Naive thymus-derived CD4-positive, alpha-beta T cell (primary cell): ENCODE data around the gene MRPL32. TPM values are rescaled to one million over a fixed set of nuclear protein-coding genes. Genes with fewer than 3 reads are reported as not detected.

ENCODE experiments used
- ATAC-seq: fragments of 150-1000 bp; cut with Tn5 transposase; 2 replicates; pipeline ENCODE4 v1.10.0; 2021; ENCODE audit warnings: mild to moderate bottlenecking, moderate library complexity
- CTCF ChIA-PET: fragments of 350-600 bp; sonication (Branson Sonifier 250); formaldehyde crosslinking; loops from one replicate; lab custom pipeline; 2021; ENCODE audit warnings: antibody characterized with exemption; lab: Charles Lee
- POLR2A ChIA-PET: fragments of 350-600 bp; sonication (Branson Sonifier 250); formaldehyde crosslinking; loops from one replicate; lab custom pipeline; 2021; ENCODE audit warnings: antibody characterized with exemption, inconsistent platforms; lab: Charles Lee
- DNase-seq, 9 donors: peaks; one replicate each; pipeline versions ENCODE4 v3.0.0 to v3.0.0-alpha.2; 2020 to 2022; ENCODE audit warnings: mixed read lengths in 1 of 9
- H3K27ac ChIP-seq: one replicate; pipeline ENCODE4 v1.7.0; 2013; ENCODE audit warnings: mild to moderate bottlenecking, low read depth, low read length, moderate library complexity
- H3K27me3 ChIP-seq, 2 donors: one replicate each; pipeline ENCODE4 v1.7.0; 2013; ENCODE audit warnings: low read length in 2 of 2, mild to moderate bottlenecking in 2 of 2, moderate library complexity in 2 of 2; ENCODE audit not compliant: control insufficient read depth in 2 of 2, insufficient read depth in 2 of 2
- H3K36me3 ChIP-seq, 3 experiments: 1 replicate in 2 of 3; 2 replicates in 1 of 3; pipeline ENCODE4 v1.7.0; 2013; ENCODE audit warnings: low read length in 3 of 3, mild to moderate bottlenecking in 3 of 3, moderate library complexity in 1 of 3; ENCODE audit not compliant: insufficient read depth in 3 of 3, control insufficient read depth in 2 of 3
- H3K4me1 ChIP-seq, 2 donors: one replicate each; pipeline ENCODE4 v1.7.0; 2013; ENCODE audit warnings: low read length in 2 of 2, mild to moderate bottlenecking in 2 of 2, moderate library complexity in 1 of 2; ENCODE audit not compliant: control insufficient read depth in 2 of 2, insufficient read depth in 2 of 2
- H3K4me3 ChIP-seq: 2 replicates; pipeline ENCODE4 v1.7.0; 2013; ENCODE audit warnings: mild to moderate bottlenecking, low read length
- H3K9me3 ChIP-seq, 3 experiments: 1 replicate in 2 of 3; 2 replicates in 1 of 3; pipeline ENCODE4 v1.7.0; 2013; ENCODE audit warnings: low read length in 3 of 3; ENCODE audit not compliant: control insufficient read depth in 2 of 3
- H3K27ac Mint-ChIP-seq, 9 donors: one replicate each; pipeline ENCODE4 v1.8.0; 2020 to 2022; ENCODE audit warnings: mixed read lengths in 9 of 9, mild to moderate bottlenecking in 8 of 9, moderate library complexity in 5 of 9, inconsistent platforms in 2 of 9
- H3K27me3 Mint-ChIP-seq, 5 donors: one replicate each; pipeline ENCODE4 v1.8.0; 2021 to 2022; ENCODE audit warnings: mixed read lengths in 5 of 5, mild to moderate bottlenecking in 1 of 5
- H3K36me3 Mint-ChIP-seq, 5 donors: one replicate each; pipeline ENCODE4 v1.8.0; 2020 to 2022; ENCODE audit warnings: mixed read lengths in 5 of 5, mild to moderate bottlenecking in 3 of 5, inconsistent platforms in 1 of 5
- H3K4me1 Mint-ChIP-seq, 7 donors: one replicate each; pipeline ENCODE4 v1.8.0; 2020 to 2022; ENCODE audit warnings: mixed read lengths in 7 of 7, mild to moderate bottlenecking in 3 of 7, inconsistent platforms in 1 of 7
- H3K4me3 Mint-ChIP-seq, 10 donors: one replicate each; pipeline ENCODE4 v1.8.0; 2020 to 2022; ENCODE audit warnings: mild to moderate bottlenecking in 10 of 10, mixed read lengths in 10 of 10, moderate library complexity in 6 of 10, inconsistent platforms in 2 of 10
- H3K9me3 Mint-ChIP-seq, 11 donors: one replicate each; pipeline ENCODE4 v1.8.0; 2020 to 2022; ENCODE audit warnings: mixed read lengths in 11 of 11, mild to moderate bottlenecking in 4 of 11, inconsistent platforms in 1 of 11, moderate library complexity in 1 of 11
- intact Hi-C, 2 donors: fragments of 100-400 bp; cut with micrococcal nuclease; formaldehyde crosslinking; loops; one replicate each; pipeline ENCODE4 v1.15.1; 2023
- polyA plus RNA-seq, 2 donors: library from polyadenylated mRNA; unstranded; fragments of 300-500 nt; fragmentation: Illumina TruSeq; gene quantifications; one replicate each; pipeline ENCODE4 v1.2.3, GENCODE V29; 2021
- total RNA-seq, 6 experiments: library from RNA in 5 of 6; stranded (reverse) in 5 of 6; gene quantifications; 1 replicate in 5 of 6; 2 replicates in 1 of 6; pipeline ENCODE4 v1.2.3 and lab custom pipeline; 2021 to 2026

Gene MRPL32
- total and polyA plus RNA-seq, 7 experiments from 2014 or later, result 27.7 to 58.2 (median 52.9) TPM

DNA sequence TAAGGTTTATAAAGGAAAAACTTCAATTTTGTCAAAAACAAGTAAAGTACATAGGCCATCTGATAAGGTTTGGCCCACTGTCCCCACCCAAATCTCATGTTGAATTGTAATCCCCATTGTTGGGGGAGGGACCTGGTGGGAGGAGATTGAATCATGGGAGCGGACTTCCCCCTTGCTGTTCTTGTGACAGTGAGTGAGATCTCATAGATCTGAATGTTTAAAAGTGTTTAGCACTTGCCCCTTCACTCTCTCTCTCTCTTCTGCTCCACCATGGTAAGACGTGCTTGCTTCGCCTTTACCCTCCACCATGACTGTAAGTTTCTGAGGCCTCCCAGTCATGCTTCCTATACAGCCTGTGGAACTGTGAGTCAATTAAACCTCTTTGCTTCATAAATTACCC, 18.2 kb downstream of the MRPL32 start:
- Mint-ChIP-seq H3K36me3 (peaks cover 0 to 5% (median 3%) of the 10 kb centered on the region in 5 donors), H3K27me3 (no peaks in the 10 kb centered on the region), H3K4me3 (no peak overlapping the region), H3K9me3 (peaks cover 0 to 13% (median 3%) of the 10 kb centered on the region in 11 donors), H3K27ac (no peak overlapping the region), H3K4me1 (peaks cover 0 to 13% (median 6%) of the 10 kb centered on the region in 7 donors)
- ChIA-PET POLR2A (no interaction called here), CTCF (no interaction called here)
- Histone ChIP-seq H3K4me1 (no peaks in the 10 kb centered on the region), H3K9me3 (no peaks in the 10 kb centered on the region), H3K4me3 (no peak overlapping the region), H3K36me3 (no peaks in the 10 kb centered on the region), H3K27ac (no peak overlapping the region), H3K27me3 (no peaks in the 10 kb centered on the region)
- intact Hi-C loops, result no loop called here
- no peak for ATAC-seq
- no peak for DNase-seq

DNA sequence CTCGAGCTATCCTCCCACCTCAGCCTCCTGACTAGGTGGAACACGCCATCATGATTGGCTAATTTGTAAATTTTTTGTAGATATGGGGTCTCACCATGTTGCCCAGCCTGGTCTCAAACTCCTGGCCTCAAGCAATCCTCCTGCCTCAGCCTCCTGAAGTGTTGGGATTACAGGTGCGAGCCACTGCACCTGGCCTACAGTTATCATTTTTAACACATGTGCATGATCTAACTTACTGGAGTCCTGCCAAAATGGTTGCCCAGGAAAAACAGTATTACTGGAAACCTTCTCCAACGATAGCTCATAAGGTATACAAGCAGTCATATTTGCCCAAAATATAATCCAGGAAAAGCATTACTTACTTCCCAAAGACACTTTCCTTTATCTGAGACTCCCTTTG, 20.2 kb downstream of the MRPL32 start:
- Mint-ChIP-seq H3K4me3 (no peak overlapping the region), H3K9me3 (peaks cover 0 to 25% (median 12%) of the 10 kb centered on the region in 11 donors), H3K4me1 (peaks cover 0 to 2% (median 0%) of the 10 kb centered on the region in 7 donors), H3K36me3 (peaks cover 0 to 6% (median 3%) of the 10 kb centered on the region in 5 donors), H3K27ac (no peak overlapping the region), H3K27me3 (peaks cover 0 to 2% (median 0%) of the 10 kb centered on the region in 5 donors)
- ChIA-PET CTCF (no interaction called here), POLR2A (no interaction called here)
- DNase-seq (no peak), ATAC-seq (no peak)
- Histone ChIP-seq H3K36me3 (no peaks in the 10 kb centered on the region), H3K27me3 (no peaks in the 10 kb centered on the region), H3K4me1 (no peaks in the 10 kb centered on the region), H3K9me3 (peaks cover 0 to 5% (median 0%) of the 10 kb centered on the region in 3 experiments), H3K27ac (no peak overlapping the region), H3K4me3 (no peak overlapping the region)
- intact Hi-C loops, result no loop called here

DNA sequence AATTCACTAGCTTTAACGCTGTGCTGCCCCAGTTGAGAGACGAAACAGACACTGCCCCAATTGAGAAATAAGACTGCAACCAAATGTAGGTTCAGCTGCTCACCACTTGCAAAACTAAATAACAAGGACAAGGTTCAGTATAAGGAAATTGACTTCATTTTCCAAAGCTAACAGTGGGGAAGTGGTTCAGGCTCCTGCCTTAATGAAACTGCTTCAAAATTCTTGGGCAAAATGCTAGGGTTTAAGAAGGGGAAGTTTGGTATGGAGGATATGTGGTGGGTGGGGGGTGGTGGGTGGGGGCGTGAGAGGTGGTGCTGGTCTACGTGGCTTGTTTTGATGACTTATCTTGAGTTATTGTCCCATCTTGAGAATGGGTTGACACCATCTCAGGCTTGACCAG, 21.8 kb downstream of the MRPL32 start:
- no peaks in the 10 kb centered on the region for H3K27me3 ChIP-seq
- CTCF ChIA-PET, result no interaction called here
- H3K36me3 Mint-ChIP-seq, result peaks cover 0 to 6% (median 3%) of the 10 kb centered on the region in 5 donors
- H3K27ac Mint-ChIP-seq, result no peak overlapping the region
- intact Hi-C loops, result no loop called here
- ATAC-seq (no peak), DNase-seq (no peak)
- no peaks in the 10 kb centered on the region for H3K4me1 ChIP-seq
- H3K36me3 ChIP-seq, result no peaks in the 10 kb centered on the region
- no peaks in the 10 kb centered on the region for H3K4me1 Mint-ChIP-seq
- peaks cover 0 to 26% (median 14%) of the 10 kb centered on the region in 11 donors for H3K9me3 Mint-ChIP-seq
- peaks cover 0 to 5% (median 0%) of the 10 kb centered on the region in 3 experiments for H3K9me3 ChIP-seq
- H3K4me3 Mint-ChIP-seq, result no peak overlapping the region
- POLR2A ChIA-PET, result no interaction called here
- no peak overlapping the region for H3K27ac ChIP-seq
- peaks cover 0 to 3% (median 0%) of the 10 kb centered on the region in 5 donors for H3K27me3 Mint-ChIP-seq
- H3K4me3 ChIP-seq, result no peak overlapping the region

DNA sequence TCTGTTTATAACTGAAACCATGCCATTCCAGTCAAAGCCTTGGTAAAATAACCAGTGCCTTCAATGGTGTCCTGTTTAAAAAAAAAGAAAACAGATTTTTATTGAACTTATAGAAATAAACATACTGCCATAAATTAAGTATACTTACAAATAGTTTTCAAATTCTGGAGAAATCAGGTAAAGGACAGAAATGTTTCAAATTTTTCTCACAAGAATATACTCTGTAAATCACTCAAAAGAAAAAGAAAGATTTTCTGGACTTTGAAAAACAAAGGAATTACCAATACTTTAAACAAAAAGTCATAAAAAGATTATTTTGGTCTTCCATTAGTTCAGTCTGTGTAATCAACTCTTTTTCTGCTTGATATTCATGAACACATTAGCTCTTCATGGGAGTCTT, 23.9 kb downstream of the MRPL32 start:
- peaks cover 0 to 5% of the 10 kb centered on the region in 2 donors for H3K27me3 ChIP-seq
- ChIA-PET POLR2A (no interaction called here), CTCF (no interaction called here)
- Mint-ChIP-seq H3K27me3 (peaks cover 2 to 19% (median 15%) of the 10 kb centered on the region in 5 donors), H3K36me3 (peaks cover 0 to 4% (median 3%) of the 10 kb centered on the region in 5 donors), H3K27ac (no peak overlapping the region), H3K4me1 (peaks cover 0 to 3% (median 0%) of the 10 kb centered on the region in 7 donors), H3K9me3 (peaks cover 0 to 26% (median 12%) of the 10 kb centered on the region in 11 donors), H3K4me3 (no peak overlapping the region)
- ATAC-seq, result no peak
- no peak overlapping the region for H3K4me3 ChIP-seq
- peaks cover 0 to 5% (median 0%) of the 10 kb centered on the region in 3 experiments for H3K9me3 ChIP-seq
- no peak for DNase-seq
- H3K36me3 ChIP-seq, result no peaks in the 10 kb centered on the region
- intact Hi-C loops, result no loop called here
- no peaks in the 10 kb centered on the region for H3K4me1 ChIP-seq
- H3K27ac ChIP-seq, result no peak overlapping the region

DNA sequence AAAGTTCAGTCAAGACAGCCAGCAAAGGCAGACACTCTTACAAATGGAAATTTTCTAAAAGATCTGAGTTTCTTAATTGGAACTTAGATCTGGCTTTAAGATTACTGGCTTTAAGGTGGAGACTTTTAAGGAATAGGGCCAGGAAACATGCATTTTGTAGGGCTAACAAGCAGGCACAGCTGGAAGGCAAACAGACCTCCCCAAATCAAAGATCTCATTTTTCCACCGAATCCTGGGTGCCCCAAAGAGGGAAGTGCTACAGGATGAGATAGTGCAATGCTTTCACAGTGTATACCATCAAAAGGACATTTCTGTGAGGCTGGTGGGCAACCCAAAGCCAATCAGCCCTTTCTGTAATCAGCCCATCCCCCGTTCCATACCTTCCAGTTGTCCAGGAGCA, 27.4 kb downstream of the MRPL32 start:
- Histone ChIP-seq H3K9me3 (peaks cover 0 to 5% (median 0%) of the 10 kb centered on the region in 3 experiments), H3K4me3 (no peak overlapping the region), H3K4me1 (no peaks in the 10 kb centered on the region), H3K36me3 (no peaks in the 10 kb centered on the region), H3K27me3 (peaks cover 0 to 5% of the 10 kb centered on the region in 2 donors), H3K27ac (no peak overlapping the region)
- Mint-ChIP-seq H3K4me1 (peaks cover 0 to 4% (median 0%) of the 10 kb centered on the region in 7 donors), H3K27ac (no peak overlapping the region), H3K36me3 (peaks cover 0 to 4% (median 3%) of the 10 kb centered on the region in 5 donors), H3K27me3 (peaks cover 2 to 25% (median 15%) of the 10 kb centered on the region in 5 donors), H3K9me3 (peaks cover 0 to 26% (median 9%) of the 10 kb centered on the region in 11 donors), H3K4me3 (no peak overlapping the region)
- intact Hi-C loops, result no loop called here
- no peak for DNase-seq
- ATAC-seq, result no peak
- POLR2A ChIA-PET, result no interaction called here
- CTCF ChIA-PET, result no interaction called here

DNA sequence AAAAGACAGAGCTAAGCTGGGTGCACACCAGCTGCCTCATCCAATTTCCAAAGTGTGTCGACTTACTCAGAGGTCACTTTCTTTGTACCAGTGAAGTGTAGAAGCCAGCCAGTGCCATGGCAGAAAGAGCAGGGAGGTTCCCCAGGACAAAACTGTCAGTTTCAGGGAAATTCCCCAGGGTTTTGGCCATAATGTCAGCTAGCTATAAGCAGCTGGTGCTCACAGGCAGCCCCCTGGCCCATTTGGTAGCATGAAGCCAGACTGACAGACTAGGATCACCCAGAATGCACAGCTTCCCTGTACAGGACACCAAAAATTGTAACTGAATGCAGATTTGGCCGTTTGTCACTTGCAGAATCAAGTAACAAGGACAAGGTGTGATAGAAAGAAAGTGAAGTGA, 28.6 kb downstream of the MRPL32 start:
- Histone ChIP-seq H3K4me1 (no peaks in the 10 kb centered on the region), H3K9me3 (peaks cover 0 to 5% (median 0%) of the 10 kb centered on the region in 3 experiments), H3K27me3 (peaks cover 0 to 5% of the 10 kb centered on the region in 2 donors), H3K36me3 (no peaks in the 10 kb centered on the region), H3K27ac (no peak overlapping the region), H3K4me3 (no peak overlapping the region)
- Mint-ChIP-seq H3K36me3 (peaks cover 0 to 3% (median 0%) of the 10 kb centered on the region in 5 donors), H3K9me3 (peaks cover 0 to 17% (median 7%) of the 10 kb centered on the region in 11 donors), H3K4me1 (peaks cover 0 to 14% (median 0%) of the 10 kb centered on the region in 7 donors), H3K27me3 (peaks cover 2 to 31% (median 22%) of the 10 kb centered on the region in 5 donors), H3K4me3 (no peak overlapping the region), H3K27ac (no peak overlapping the region)
- CTCF ChIA-PET, result interaction anchor here (0.7 kb wide), 1 partner anchor 324 kb away, joined by 3 read pairs; no protein-coding TSS in a partner anchor
- ATAC-seq (no peak), DNase-seq (no peak)
- intact Hi-C loops, result no loop called here
- POLR2A ChIA-PET, result no interaction called here

DNA sequence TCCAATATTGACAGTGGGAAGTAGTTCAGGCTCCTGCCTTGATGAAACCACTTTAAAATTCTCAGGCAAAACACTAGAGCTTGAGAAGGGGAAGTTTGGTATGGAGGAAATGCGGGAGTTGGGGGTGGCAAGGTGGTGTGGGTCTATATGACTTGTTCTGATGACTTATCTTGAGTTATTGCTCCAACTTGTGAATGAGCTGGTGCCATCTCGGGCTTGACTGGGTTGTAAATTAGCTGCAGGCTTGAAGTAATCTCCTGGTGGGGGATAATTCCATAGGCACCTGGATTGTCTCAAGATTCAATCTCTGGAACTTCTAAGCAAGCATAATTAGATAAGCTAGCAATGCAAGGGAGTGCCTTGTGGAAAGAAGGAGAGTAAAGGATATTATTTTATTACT, 29.0 kb downstream of the MRPL32 start:
- Histone ChIP-seq H3K27ac (no peak overlapping the region), H3K9me3 (peaks cover 0 to 5% (median 0%) of the 10 kb centered on the region in 3 experiments), H3K36me3 (no peaks in the 10 kb centered on the region), H3K27me3 (peaks cover 0 to 5% of the 10 kb centered on the region in 2 donors), H3K4me3 (no peak overlapping the region), H3K4me1 (no peaks in the 10 kb centered on the region)
- Mint-ChIP-seq H3K4me3 (no peak overlapping the region), H3K27me3 (peaks cover 2 to 35% (median 22%) of the 10 kb centered on the region in 5 donors), H3K9me3 (peaks cover 0 to 15% (median 7%) of the 10 kb centered on the region in 11 donors), H3K36me3 (peaks cover 0 to 3% (median 0%) of the 10 kb centered on the region in 5 donors), H3K4me1 (peaks cover 0 to 14% (median 0%) of the 10 kb centered on the region in 7 donors), H3K27ac (no peak overlapping the region)
- intact Hi-C loops, result no loop called here
- ChIA-PET CTCF (no interaction called here), POLR2A (no interaction called here)
- DNase-seq (no peak), ATAC-seq (no peak)
